GM10847 (cell line): ENCODE results near the gene MAD2L2.

ENCODE experiments used
- POLR2A ChIP-seq: IDR thresholded peaks from 2 replicates; pipeline ENCODE4 v1.6.1; 2011; ENCODE audit not compliant: insufficient read length; ENCODE audit errors: extremely low read depth

Gene MAD2L2

GRCh38 chr1:11681071-11681771, at the start of gene MAD2L2:
Gene MAD2L2 (minus strand): TSS chr1:11681148. CDS start chr1:11680601, 547 bp downstream.
- peak; percentile 63 for TF ChIP-seq POLR2A

- TF ChIP-seq POLR2A = no peak
These were observed 49.5 kb upstream of the MAD2L2 start for GRCh38 chr1:11730429-11730891.

- TF ChIP-seq POLR2A = no peak
These were observed 48.8 kb upstream of the MAD2L2 start for GRCh38 chr1:11729498-11730428.

DNA sequence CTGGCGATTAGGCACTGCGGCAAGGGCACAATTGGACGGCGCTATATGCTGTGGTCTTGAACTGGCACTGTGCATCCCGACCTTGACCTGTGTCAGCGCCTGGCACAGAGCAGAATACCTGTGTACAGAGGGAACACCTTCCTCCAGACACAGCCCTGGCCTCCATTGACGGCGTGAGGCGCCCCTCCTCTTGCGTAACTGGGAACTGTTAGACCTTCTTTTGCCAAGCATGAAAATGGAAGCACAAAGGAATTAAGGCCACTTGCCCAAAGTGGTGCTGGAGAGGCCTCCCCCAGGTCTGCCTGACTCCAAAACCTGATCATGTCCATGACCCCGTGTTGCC, 48.2 kb upstream of the MAD2L2 start:
- no peak for TF ChIP-seq POLR2A

- TF ChIP-seq POLR2A = no peak
These were observed 47.3 kb upstream of the MAD2L2 start for GRCh38 chr1:11728126-11728806.

DNA sequence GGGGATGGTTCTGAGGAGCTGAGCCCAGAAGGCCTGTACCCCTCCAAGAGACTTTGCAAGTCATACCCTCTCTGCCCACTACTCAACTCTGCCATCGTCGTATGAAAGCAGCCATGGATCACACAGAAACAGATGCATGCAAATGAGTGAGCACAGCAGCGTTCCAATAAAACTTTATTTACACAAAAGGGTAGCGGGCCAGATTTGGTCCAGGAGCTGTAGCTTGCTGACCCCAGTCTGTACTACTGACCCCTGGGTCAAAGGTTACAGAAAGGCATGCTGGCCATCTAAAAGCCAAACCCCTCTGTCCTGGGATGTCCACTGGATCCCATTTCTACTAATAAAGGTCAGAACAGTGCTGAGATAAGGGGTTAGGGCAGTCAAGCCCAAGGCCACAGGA, 46.2 kb upstream of the MAD2L2 start:
- no peak for TF ChIP-seq POLR2A

- TF ChIP-seq POLR2A = no peak
These were observed 44.7 kb upstream of the MAD2L2 start for GRCh38 chr1:11725616-11726015.

- TF ChIP-seq POLR2A = no peak
These were observed 41.6 kb upstream of the MAD2L2 start for GRCh38 chr1:11722538-11722937.

DNA sequence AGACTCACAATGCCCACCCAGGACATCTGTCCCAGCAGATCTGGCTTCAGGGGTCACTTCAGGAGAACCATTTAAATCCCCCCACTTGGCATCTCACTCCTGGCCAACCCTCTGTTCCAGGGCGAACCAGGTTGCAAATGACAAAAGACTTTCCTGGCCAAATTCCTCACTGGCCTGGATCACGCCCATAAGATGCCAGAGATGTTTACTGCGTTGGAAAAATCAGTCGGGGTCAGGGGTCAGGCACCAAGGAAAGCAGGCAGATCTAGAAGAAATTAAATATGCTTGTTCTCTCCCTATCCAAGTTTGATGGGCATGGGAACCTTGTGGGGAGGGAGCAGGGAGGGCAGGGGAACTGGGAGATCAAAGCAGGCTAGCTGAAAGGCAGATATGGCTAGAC, 40.4 kb upstream of the MAD2L2 start:
- no peak for TF ChIP-seq POLR2A

DNA sequence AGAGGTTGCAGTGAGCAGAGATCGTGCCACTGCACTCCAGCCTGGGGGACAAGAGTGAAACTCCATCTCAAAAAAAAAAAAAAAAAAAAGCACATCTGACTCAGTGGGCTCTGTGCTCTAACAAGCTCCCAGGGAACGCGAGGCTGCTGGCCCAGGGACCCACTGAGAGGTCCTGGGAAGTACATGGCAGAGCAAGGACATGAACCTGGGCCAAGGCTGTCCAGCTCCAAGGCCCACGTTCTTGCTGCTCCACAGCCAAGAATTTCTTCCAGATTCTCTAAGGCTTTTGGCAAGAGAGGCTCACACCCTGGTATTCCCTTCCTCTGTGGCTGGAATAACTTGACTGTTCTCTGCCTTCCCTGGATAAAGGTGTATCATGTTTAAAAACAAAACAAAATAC, 39.6 kb upstream of the MAD2L2 start:
- TF ChIP-seq POLR2A = no peak

DNA sequence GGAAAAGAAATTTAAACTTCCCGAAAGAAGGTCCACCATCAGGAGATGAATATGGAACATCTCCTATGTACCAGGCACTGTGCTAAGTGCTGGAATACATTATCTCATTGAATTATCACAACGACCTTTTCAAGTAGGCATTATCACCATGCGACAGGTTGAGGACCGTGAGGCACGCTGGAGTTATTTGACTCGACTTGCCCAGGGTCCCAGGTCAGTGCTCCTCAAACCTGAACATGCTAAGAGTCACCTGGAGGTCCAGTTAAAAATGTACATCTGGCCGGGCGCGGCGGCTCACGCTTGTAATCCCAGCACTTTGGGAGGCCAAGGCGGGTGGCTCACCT, 39.1 kb upstream of the MAD2L2 start:
- no peak for TF ChIP-seq POLR2A

- TF ChIP-seq POLR2A = no peak
These were observed 38.5 kb upstream of the MAD2L2 start for GRCh38 chr1:11719313-11720032.

GRCh38 chr1:11714831-11715575, 34.1 kb upstream of the MAD2L2 start:
- no peak for TF ChIP-seq POLR2A

DNA sequence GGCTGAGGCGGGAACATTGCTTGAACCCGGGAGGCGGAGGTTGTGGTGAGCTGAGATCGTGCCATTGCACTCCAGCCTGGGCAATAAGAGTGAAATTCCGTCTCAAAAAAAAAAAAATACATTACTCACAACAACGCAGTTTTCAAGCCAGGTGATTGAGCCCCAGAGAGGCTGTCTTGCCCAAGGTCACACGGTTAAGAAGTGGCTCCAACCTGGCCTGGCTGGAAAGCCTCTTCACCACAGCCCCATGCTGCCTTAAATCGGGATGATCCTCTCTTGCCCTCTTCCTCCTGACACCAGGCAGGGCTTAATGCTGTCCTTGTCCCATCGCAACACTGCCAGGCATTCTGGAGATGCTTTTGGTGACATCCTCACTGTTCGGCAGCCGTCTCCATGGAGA, 32.1 kb upstream of the MAD2L2 start:
- TF ChIP-seq POLR2A = no peak

GRCh38 chr1:11712285-11712684, 31.3 kb upstream of the MAD2L2 start:
- TF ChIP-seq POLR2A = no peak

GRCh38 chr1:11711490-11711889, 30.5 kb upstream of the MAD2L2 start:
- no peak for TF ChIP-seq POLR2A
